ENCODE results near the gene SRSF4. TPM values are rescaled to one million over a fixed set of nuclear protein-coding genes. Genes with fewer than 3 reads are reported as not detected.
"Not testable (repeated sequence)": the region's sequence is repeated elsewhere in the genome, so short reads cannot be mapped to it uniquely, and the experiment has no call there.

The SRSF4 gene
- total RNA-seq, 1 donor from 2014 or later: 92.6 TPM

DNA sequence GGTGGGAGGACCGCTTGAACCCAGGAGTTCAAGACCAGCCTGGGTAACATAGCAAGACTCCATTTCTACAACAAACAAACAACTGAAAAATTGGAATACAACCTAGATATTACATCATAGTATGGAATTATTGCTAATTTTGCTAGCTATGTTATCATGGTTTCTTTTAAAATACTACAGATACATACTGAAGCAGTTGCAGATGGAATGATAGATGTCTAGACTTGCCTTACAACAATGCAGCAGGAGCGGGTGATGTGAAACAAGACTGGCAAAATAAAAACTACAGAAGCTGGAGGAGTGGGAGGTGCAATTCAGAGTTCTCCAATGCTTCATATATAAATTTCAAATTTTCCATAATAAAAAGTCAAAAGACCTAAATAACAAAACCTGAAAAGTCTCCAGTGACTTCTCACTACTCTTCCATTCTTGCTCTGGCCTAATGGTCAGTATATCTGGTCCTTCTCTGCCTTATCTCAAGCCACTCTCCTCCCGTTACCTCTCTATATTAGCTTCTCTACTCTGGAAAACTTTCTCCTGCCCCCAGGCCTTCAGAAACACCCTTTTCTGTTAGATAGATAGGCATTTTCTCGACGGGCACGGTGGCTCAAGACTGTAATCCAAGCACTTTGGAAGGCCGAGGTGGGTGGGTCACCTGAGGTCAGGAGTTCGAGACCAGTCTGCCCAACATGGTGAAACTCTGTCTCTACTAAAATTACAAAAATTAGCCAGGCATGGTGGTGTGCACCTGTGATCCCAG, 29.5 kb downstream of the SRSF4 start:
- H3K27me3 Mint-ChIP-seq: no peaks in the 10 kb centered on the region
- no peaks in the 10 kb centered on the region for H3K4me1 Mint-ChIP-seq
- H3K4me3 Mint-ChIP-seq: no peak overlapping the region
- no peak for DNase-seq
- no peak for ATAC-seq (ENCODE audit: low read depth)
- no peak for TF ChIP-seq CTCF (IDR thresholded peaks at IDR 0.05)
- ChIA-PET POLR2A (no interaction called here), CTCF (interaction anchor here (0.6 kb wide), 1 partner anchor 10 kb away, joined by 3 read pairs; no protein-coding TSS in a partner anchor)
- H3K36me3 Mint-ChIP-seq (ENCODE audit: low read depth): peaks cover 94% of the 10 kb centered on the region
- H3K9me3 Mint-ChIP-seq: no peaks in the 10 kb centered on the region
- intact Hi-C loops (cut with micrococcal nuclease): no loop called here
- no peak overlapping the region for H3K27ac Mint-ChIP-seq

- H3K27me3 Mint-ChIP-seq; H3K9me3 Mint-ChIP-seq; POLR2A ChIA-PET; H3K4me1 Mint-ChIP-seq; CTCF ChIA-PET; ATAC-seq (ENCODE audit: low read depth); H3K4me3 Mint-ChIP-seq; DNase-seq; intact Hi-C loops (cut with micrococcal nuclease); H3K27ac Mint-ChIP-seq: not testable (repeated sequence)
- H3K36me3 Mint-ChIP-seq (ENCODE audit: low read depth): peaks cover 95% of the 10 kb centered on the region
Observed at GRCh38 chr1:29150346-29150745, 31.4 kb downstream of the SRSF4 start.

DNA sequence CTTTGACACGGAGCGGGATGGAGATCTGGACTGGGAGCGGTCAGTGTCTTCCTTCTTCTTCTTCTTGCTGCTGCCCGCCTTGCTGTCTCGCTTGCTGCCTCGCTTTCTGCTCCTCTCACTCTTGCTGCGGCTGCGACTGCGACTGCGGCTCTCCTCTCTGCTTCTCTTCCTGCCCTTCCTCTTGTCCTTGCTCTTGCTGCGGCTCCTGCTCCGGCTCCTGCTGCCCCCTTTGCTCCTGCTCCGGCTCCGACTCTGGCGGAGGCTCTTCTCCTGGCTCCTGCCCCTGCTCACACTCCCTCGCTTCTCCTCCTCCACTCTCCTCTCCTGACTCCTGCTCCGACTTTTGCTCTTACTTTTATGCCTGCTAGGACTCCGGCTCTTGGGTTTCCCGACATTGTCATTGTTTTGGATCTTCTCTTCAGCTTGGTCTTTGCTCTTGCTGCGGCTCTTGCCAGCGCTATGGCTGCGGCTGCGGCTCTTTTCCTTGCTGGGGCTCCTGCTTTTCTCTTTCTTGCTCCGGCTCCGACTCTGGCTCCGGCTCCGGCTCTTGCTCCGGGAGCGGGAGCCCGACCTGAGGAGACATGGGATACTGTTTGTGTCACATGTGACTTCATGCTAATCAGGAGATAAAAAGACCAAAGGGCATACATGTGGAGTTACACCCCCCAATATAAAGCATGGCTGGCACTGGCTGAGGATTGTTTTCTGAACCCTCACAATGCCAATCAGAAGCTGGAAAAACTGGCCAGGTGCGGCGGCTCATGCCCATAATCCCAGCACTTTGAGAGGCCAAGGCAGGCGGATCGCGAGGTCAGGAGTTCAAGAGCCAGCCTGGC, 32.8 kb downstream of the SRSF4 start:
- H3K36me3 Mint-ChIP-seq (ENCODE audit: low read depth): peaks cover 88% of the 10 kb centered on the region
- no peak overlapping the region for H3K4me3 Mint-ChIP-seq
- no peaks in the 10 kb centered on the region for H3K4me1 Mint-ChIP-seq
- ATAC-seq (ENCODE audit: low read depth): no peak
- TF ChIP-seq CTCF (IDR thresholded peaks at IDR 0.05): no peak
- H3K27me3 Mint-ChIP-seq: no peaks in the 10 kb centered on the region
- ChIA-PET CTCF (no interaction called here), POLR2A (no interaction called here)
- DNase-seq: no peak
- no peak overlapping the region for H3K27ac Mint-ChIP-seq
- intact Hi-C loops (cut with micrococcal nuclease): no loop called here
- no peaks in the 10 kb centered on the region for H3K9me3 Mint-ChIP-seq

DNA sequence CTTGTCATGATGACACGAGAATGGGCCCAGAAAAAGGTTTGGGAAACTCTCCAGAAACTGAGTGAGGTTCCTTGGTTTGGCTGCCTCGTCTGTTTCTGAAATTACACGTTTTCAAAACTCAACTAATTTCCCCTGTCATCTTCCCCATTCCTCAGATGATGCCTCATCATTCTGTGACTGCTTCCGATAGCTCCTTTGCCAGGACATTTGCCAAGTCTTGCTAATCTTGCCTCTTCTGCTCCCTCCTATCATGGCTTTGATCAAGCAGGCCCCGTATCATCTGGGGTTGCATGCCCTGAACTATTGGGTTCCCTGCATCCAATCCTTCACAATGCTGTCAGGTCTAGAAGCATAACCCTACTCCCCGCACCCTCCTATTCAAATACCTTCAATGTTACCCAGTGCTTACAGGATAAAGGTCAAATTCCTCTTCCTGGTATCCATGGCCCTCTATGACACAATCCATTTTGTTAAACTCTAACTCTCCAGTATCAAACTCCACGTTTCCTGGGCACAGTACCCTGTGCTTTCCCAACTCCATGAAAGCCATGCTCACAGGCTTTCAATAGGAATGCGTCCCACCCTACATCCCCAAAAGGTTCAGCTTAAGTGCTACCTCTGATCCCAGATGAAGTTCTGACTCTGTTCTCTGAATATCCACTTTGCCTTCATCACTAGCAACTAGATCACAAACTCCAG, 35.8 kb downstream of the SRSF4 start:
- no peak for TF ChIP-seq CTCF (IDR thresholded peaks at IDR 0.05)
- ChIA-PET POLR2A (no interaction called here), CTCF (no interaction called here)
- Mint-ChIP-seq H3K4me1 (no peaks in the 10 kb centered on the region), H3K4me3 (no peak overlapping the region), H3K27ac (no peak overlapping the region), H3K9me3 (no peaks in the 10 kb centered on the region), H3K27me3 (no peaks in the 10 kb centered on the region), H3K36me3 (ENCODE audit: low read depth) (peaks cover 62% of the 10 kb centered on the region)
- intact Hi-C loops (cut with micrococcal nuclease): no loop called here
- ATAC-seq (ENCODE audit: low read depth): no peak
- DNase-seq: no peak

DNA sequence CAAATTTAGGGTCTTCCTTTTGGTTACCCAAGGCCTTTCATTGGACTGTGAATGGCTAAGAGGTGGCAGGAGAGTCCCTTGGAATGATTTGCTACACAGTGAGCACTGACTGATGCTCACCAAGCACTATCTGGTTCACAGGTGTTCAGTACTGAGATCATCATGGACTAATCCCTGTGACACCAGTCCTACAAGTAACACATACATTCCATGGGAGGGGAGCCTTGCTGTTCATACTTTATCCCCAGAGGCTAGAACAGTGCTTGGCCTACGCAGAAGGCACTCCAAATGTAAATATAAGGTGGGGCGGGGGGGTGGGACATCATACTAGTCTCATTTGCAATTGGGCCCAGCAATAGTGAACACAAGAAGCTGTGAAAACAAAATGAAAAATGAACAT, 37.5 kb downstream of the SRSF4 start:
- no peak overlapping the region for H3K27ac Mint-ChIP-seq
- no peaks in the 10 kb centered on the region for H3K9me3 Mint-ChIP-seq
- CTCF ChIA-PET: no interaction called here
- TF ChIP-seq CTCF (IDR thresholded peaks at IDR 0.05): no peak
- DNase-seq (no peak), ATAC-seq (ENCODE audit: low read depth) (no peak)
- peaks cover 45% of the 10 kb centered on the region for H3K36me3 Mint-ChIP-seq (ENCODE audit: low read depth)
- no peaks in the 10 kb centered on the region for H3K27me3 Mint-ChIP-seq
- no peaks in the 10 kb centered on the region for H3K4me1 Mint-ChIP-seq
- POLR2A ChIA-PET: interaction anchor here (0.6 to 0.7 kb wide), 2 partner anchors 19 to 436 kb away, joined by 3 to 4 read pairs; no protein-coding TSS in a partner anchor
- intact Hi-C loops (cut with micrococcal nuclease): no loop called here
- H3K4me3 Mint-ChIP-seq: no peak overlapping the region
